Stimulated activated CD8-positive, alpha-beta memory T cell treated with anti-CD3 and anti-CD28 coated beads, Interleukin-12 subunit alpha, Interleukin-12 subunit beta, amount 100 ng/mL, for 24 hours (primary cell): ENCODE data around the gene DHRS4.
"Not testable (repeated sequence)": the region's sequence is repeated elsewhere in the genome, so short reads cannot be mapped to it uniquely, and the experiment has no call there.

Experiments
- DNase-seq: peaks from one replicate; pipeline ENCODE4 v3.0.0-alpha.2; 2020; ENCODE audit errors: extremely low read depth

Gene DHRS4

DNA sequence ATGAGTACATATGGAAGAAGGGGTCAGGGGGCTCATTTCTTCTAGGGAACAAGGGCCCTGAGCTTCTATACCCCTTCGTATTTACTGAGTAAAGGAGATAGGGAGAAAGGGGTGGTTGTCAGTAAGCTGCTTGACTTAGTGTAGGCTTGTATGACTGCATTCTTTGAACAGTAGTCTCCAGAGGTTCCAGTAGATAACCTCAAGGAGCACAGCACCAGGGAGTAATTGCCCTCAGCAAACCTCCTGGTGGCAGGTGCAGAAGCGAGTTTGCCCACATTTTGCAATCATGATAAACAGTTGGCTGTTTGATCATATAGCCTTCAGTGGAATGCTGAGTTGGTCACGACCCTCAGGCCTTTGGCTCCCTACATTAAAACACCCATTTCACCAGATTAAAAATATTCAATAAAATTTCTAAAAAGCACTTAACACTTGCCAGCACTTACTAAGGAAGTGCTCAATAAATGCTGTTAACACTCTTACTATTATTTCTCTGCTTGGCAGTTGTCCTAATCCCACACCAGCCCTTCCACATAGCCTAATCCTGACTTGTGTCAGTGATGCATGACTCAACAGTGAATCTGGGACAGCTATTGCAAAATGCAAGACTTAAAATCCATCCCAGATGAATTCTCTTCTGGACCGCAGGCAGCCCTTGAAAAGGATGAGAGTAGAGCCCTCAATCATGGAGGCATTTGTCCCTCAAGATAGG is 31.5 kb downstream of the DHRS4 start:
- DNase-seq = no peak

DNA sequence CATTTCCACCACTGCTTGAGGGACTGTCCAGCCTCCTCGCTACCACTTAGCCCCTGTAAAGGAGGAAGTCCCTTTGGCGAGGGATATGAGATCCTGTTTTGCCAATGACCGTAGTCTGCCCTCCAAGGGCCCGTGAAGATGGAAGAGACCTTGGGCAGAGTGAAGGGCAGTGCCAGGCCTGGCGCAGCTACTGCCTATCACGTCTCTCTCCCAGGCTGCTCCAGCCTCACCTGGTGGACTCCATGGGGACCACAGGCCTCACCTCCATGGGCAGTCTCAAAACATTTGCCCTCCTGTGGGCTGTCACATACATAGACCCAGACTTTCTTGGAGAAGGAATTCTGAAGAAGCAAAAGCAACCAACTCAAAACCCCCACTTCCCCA is 34.6 kb downstream of the DHRS4 start:
- DNase-seq = not testable (repeated sequence)

DNA sequence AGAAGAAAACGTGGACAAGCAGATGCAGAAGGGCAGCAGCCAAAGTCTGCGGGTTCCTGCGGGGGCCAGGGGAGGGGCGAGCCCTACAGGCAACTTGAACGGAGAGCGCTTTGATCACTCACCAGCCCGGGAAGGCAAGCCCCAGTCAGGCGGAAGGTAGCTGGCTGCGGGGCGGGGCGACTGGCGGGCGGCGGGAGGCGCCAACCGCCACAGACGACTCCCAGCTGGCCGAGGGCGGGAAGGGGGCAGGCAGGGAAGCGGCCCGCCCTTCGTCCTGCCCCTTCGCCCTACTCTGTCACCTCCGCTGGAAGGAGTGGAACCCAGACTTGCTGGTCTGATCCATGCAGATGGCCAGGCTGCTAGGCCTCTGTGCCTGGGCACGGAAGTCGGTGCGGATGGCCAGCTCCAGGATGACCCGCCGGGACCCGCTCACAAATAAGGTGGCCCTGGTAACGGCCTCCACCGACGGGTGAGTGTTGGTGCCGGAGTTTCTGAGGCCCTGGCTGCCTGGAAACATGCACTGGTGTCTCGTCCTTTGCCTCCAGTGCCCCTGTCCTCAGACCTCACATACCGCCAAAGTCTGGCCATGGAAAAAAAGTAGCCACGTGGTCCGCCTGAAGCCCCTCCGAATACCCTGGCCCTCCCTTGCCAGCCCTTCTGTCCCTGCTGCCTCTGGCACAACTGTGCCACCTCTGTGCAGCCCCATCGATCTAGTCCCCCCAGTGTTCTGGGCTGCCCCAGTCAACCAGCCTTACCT is 35.2 kb downstream of the DHRS4 start, which contains the start of gene DHRS4L2:
DHRS4L2 (plus strand) TSS at position 323 of the 757 bp plus-strand sequence; CDS start at position 342, 19 bp downstream.
- peak; percentile 60 for DNase-seq

DNA sequence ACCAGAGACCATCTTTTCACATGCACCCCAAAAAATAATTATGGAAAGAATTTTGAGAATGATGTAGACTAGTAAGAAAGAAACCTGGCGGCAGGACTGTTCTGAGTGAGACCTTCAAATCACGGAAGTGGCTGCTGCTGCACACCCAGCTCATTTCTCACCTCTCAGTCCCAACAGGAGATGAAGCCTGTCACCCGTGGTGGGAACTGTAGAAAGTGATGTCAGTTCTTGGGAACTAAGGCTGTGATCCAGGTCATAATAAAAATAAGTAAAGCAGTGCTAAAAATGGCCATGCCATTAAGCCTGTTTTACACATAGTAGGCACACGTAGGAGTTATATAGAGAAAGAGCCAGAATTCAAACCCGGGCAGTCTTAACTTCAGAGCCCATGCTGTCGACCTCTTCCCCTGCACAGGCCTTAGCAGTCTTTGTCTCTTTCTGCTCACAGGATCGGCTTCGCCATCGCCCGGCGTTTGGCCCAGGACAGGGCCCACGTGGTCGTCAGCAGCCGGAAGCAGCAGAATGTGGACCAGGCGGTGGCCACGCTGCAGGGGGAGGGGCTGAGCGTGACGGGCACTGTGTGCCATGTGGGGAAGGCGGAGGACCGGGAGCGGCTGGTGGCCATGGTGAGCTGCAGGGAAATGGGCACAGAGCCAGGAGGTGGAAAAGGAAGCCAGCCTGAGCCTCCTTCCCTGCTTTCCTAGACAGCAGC is 36.3 kb downstream of the DHRS4 start:
- not testable (repeated sequence) for DNase-seq

DNA sequence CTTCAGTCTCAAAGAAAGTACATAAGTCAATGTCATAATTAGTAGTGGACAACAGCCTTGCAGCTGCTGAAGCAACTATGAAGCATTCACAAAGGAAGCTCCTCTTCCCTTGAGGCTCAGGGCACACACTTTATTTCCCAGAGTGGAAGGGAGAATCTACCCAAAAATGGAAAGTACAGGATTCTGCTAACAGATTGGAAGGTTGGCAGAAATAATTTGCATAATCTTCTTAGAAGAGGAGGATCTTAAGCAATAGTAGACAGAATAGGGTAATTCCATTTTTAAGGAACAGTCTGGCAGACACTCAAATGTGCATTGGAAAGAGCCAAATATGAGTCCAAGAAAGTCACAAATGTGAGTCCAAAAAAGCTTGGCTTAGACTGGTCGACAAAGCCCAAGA is 37.4 kb downstream of the DHRS4 start:
- not testable (repeated sequence) for DNase-seq

DNA sequence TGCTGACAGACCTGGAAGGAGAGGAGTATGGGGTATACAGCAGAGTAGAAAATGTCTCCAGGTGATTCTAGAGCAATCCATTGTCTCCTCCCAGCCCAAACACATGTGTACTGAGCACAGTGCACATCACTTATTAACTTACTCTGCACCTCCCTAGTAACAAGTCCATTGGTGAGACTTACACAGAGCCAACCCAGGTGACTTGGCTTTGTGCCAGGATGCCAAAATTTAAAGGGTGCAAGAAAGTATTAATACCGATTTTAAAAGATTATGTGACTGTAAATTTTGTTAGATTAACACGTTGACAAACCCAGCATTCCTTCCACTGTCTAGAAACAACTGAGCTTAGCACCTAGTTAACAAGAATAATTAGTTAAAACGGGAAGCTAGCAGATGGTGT is 39.5 kb downstream of the DHRS4 start:
- not testable (repeated sequence) for DNase-seq

DNA sequence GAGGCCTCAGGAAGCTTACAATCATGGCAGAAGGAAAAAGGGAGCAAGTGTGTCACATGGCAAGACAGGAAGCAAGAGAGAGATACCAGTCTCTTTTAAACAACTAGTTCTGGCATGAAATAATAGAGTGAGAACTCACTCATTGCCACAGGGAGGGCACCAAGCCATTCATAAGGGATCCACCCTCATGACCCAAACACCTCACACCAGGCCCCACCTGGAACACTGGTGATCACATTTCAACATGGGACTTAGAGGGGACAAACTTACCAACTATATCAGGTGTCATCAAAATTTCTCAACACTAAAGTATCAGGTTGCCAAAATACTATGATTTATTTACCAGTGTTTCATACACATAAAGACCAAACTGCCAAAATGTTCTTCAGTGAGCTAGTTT is 42.4 kb downstream of the DHRS4 start:
- not testable (repeated sequence) for DNase-seq

DNA sequence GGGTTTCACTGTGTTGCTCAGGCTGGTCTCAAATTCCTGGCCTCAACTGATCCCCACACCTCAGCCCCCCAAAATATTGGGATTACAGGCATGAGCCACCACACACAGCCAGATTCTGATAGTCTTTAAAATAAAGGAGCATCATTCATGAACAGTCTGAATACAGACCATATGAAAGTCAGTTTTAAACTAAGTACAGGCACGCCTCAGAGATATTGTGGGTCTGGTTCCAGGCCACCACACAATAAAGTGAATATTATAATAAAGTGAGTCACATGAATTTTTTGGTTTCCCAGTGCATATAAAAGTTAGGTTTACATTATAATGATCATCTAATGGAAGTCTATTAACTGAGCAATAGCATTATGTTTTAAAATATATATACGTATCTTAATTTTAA is 43.3 kb downstream of the DHRS4 start:
- DNase-seq = not testable (repeated sequence)

DNA sequence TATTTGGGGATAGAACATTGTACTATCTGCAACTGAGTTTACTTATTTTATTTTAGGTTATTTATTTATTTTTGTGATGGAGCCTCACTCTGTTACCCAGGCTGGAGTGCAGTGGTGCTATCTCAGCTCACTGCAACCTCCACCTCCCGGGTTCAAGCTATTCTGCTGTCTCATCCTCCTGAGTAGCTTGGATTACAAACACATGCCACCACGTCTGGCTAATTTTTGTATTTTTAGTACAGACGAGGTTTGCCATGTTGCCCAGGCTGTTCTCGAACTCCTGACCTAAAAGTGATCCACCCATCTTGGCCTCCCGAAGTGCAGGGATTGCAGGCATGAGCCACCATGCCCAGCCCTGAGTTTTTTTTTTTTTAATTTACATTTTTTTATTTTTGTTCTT is 46.1 kb downstream of the DHRS4 start:
- DNase-seq = not testable (repeated sequence)

DNA sequence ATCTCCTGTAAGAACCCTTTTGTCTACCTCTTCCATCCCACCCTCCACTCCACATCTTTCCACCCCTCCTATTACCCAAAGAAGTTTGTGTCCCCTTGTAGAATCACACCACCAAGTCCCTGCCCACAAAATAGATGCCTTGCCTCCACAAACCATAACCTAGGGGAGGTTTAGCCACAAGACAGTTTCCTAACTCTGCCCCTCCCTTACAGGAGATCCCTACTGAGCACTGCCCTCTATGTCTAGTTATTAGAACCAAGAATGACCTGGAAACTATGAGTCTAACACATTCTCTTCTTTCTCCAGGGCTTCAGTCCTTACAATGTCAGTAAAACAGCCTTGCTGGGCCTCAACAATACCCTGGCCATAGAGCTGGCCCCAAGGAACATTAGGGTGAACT is 47.5 kb downstream of the DHRS4 start:
- DNase-seq = not testable (repeated sequence)

DNA sequence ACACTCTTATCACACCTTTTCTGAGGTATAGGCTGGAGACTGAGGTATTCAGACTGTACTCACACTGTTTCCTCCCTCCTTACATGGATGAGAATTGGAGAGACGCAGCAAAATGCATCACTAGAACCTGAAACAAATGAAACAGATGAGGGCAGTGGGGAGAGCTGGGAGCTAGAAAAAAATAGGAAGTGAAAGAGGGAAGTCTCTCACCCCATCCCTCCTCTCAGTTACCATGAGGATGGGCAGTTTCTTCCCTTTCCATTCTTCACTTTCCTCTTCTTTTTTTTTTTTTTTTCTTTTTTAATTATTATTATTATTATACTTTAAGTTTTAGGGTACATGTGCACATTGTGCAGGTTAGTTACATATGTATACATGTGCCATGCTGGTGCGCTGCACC is 48.1 kb downstream of the DHRS4 start:
- DNase-seq = not testable (repeated sequence)

DNA sequence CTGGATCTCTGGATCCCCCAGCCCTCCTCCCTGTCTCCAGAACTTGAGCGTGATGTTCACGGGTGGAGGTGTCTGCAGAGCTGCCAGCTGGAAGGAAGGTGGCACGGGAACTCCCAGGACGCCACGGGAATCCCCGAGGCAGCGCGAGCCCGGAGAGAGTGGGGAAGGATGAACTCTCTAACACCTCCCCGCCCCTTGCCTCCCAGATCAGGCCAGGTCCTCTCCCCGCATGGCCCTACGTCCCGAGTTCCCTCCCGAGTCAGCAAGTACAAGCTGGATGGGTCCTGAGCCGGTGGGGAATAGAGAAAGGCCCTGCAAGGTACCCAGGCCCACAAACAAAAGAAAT is 52.9 kb downstream of the DHRS4 start:
- DNase-seq = not testable (repeated sequence)

DNA sequence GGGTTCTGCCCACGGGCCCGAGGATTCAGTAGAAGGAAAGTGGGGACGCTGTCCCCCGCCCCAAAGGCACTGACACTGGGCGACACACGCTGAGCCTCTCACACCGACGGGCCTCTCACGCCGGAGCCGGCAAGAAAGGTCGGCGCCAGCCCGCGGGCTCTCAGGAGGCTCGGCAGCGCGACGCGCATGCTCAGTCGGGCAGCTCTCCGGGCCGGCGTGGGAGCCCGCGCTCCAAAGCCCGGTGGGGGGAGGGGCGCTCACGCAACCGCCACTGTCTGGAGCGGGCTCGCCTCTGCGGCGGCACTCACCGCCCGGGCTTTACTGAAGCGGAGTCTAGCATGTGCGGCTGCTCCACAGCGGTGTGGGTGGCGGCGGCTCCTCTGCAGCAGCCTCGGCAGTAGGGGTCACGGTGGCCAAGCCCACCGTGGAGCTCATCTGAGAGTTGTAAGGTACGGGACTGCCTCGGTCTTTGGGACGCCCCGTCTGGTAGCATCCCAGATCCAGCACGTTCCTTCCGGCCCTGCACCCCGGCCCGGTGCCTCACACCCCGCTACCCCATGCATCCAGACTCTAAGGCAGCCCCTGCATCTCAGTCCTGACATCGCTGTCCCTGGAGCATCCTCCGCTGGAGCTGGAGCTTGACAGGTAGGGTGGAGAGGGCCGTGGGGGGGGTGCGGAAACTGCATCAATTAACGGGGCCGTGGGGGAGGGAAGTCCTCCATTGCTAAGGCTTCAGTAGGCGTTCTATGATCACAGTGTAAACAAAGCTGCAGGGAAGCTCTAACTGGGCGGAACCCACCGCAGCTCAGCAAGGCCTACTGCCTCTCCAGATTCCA is 53.5 kb downstream of the DHRS4 start:
- peak; percentile 42 for DNase-seq

DNA sequence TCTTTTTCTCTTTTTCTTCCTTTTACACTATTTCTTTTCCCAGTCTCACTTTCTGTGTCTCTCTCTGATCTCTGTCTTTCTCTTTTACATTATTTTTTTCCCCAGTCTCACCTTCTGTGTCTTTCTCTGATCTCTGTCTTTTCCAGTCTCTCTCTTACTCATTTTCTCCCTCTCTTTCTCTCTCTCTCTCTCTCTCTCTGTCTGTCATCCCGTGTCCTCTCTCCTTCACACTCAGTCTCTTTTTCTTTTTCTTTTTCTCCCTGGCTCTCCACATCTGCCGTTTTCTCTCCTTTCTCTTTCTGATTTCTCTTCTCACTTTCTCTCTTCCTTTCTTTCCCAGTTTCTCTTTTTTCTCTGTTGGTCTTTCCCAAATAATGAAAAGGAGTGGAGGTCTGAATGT is 57.5 kb downstream of the DHRS4 start:
- DNase-seq = no peak

DNA sequence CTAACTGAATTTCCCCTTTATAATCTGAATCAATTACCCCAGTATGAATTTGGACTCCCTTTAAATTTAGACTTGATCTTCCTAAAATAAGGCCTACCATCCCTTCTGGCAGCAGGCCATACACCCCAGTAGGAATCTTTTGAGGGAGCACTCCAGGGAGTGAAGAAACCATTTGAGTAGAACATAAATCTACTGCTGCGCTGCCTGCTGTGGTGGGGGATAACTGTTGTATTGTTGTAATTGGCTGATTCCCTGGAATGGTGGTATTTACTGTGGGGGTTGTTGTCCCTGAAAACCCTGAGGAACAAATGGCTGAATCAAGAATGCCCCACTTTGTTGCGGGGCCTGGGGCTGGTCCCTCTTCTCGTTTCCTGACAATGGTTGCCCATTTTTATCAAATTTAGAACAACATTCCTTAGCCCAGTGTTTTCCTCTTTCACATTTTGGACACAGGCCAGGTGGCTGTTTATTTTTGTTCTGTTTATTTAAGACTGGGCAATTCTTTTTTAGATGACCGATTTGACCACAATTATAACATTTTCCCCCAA is 59.2 kb downstream of the DHRS4 start:
- not testable (repeated sequence) for DNase-seq

DNA sequence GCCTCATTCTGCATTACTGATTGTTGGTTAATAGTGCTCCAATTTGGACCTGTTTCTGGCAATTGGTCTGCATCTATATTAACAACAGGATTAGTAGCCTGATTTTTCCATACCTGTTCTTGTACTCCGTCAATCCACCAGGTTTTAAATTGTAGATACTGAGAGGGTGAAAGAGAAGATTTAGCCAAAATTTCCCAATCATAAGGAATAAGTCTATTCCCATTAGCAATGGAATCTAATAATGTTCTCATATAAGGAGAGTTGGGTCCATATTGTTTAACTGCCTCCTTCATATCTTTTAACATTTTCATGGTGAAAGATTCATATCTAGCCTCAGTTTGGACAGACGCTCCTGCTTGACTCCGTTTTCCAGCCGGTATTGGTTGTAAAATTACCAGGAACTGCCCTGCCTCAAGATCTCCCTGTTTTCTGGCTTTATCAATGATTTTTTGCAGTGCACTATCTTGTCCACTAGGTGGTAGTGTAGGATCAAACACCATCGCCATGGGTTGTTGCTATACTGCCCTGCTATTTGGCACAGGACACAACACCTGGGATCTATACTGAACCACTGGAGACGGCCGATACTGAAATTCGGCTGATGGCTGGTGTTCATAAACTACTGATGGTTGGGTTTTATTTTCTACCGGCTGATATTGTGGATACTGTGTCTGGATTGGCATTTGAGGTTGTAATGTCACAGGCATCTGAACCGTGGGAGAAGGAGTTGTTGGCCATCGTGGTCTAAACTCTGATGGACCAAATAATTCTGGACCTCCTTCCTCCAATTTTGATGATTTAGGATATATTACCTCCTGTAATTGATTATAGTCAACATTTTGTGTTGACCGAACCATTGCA is 60.3 kb downstream of the DHRS4 start:
- DNase-seq = no peak

DNA sequence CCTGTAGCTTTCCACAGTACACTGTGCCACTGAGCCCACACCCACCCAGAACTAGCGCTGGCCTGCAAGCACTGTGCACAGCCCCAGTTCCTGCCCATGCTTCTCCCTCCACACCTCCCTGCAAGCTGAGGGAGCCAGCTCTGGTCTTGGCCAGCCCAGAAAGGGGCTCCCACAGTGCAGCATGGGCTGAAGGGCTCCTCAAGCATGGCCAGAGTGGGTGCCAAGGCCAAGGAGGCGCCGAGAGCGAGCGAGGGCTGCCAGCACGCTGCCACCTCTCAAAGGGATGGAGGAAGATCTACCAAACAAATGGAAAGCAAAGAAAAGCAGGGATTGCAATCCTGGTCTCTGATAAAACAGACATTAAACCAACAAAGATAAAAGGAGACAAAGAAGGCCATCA is 62.2 kb downstream of the DHRS4 start:
- not testable (repeated sequence) for DNase-seq
